Thyroid gland (tissue), 4 donors: ENCODE results near the gene CDC42EP4.

Experiments
- CTCF ChIP-seq, 6 experiments: fragments of 200-600 bp in 3 of 6; fragments of 450-650 bp in 3 of 6; sonication (generic) in 3 of 6; IDR thresholded peaks; one replicate each; pipeline ENCODE4 v1.5.1; 2016 to 2019; ENCODE audit warnings: antibody characterized with exemption in 6 of 6, mild to moderate bottlenecking in 2 of 6, inconsistent platforms in 1 of 6, moderate library complexity in 1 of 6
- POLR2A ChIP-seq, 2 donors: fragments of 450-650 bp; IDR thresholded peaks; one replicate each; pipeline ENCODE4 v1.6.1; 2017; ENCODE audit warnings: antibody characterized with exemption in 2 of 2, mild to moderate bottlenecking in 2 of 2, moderate library complexity in 1 of 2

GRCh38 chr17:73279704-73280103 is 32.1 kb downstream of the CDC42EP4 start:
- no peak for TF ChIP-seq CTCF (IDR thresholded peaks at IDR 0.05)
- TF ChIP-seq POLR2A (IDR thresholded peaks at IDR 0.05), result no peak
